CD4-positive, CD25-positive, alpha-beta regulatory T cell (primary cell): ENCODE results near the gene KIF19. TPM values are rescaled to one million over a fixed set of nuclear protein-coding genes. Genes with fewer than 3 reads are reported as not detected.
A peak's percentile ranks its signal among the peaks of the same experiment; 100 is the strongest.

Source experiments
- ATAC-seq, 2 donors: fragments of 150-1000 bp; cut with Tn5 transposase; one replicate each; pipeline ENCODE4 v1.10.0; 2021; ENCODE audit warnings: low read depth in 2 of 2, moderate number of reproducible peaks in 2 of 2, moderate library complexity in 1 of 2
- DNase-seq, 3 donors: peaks; one replicate each; pipeline versions ENCODE4 v3.0.0 to v3.0.0-alpha.2; 2012 to 2022; ENCODE audit warnings: mixed read lengths in 1 of 3
- H3K27ac ChIP-seq: one replicate; pipeline ENCODE4 v1.7.0; 2013; ENCODE audit warnings: mild to moderate bottlenecking, low read length; ENCODE audit not compliant: insufficient read depth, poor library complexity, severe bottlenecking
- H3K27me3 ChIP-seq: one replicate; pipeline ENCODE4 v1.7.0; 2013; ENCODE audit warnings: low read length; ENCODE audit not compliant: control insufficient read depth, insufficient read depth
- H3K36me3 ChIP-seq: one replicate; pipeline ENCODE4 v1.7.0; 2013; ENCODE audit warnings: mild to moderate bottlenecking, low read length, moderate library complexity; ENCODE audit not compliant: control insufficient read depth, insufficient read depth
- H3K4me1 ChIP-seq: 2 replicates; pipeline ENCODE4 v1.7.0; 2013; ENCODE audit warnings: mild to moderate bottlenecking, low read length; ENCODE audit not compliant: insufficient read depth, control insufficient read depth, poor library complexity, severe bottlenecking
- H3K4me3 ChIP-seq: one replicate; pipeline ENCODE4 v1.7.0; 2013; ENCODE audit warnings: low read depth, mild to moderate bottlenecking, low read length, moderate library complexity
- H3K9me3 ChIP-seq, 2 experiments: 1 replicate in 1 of 2; 2 replicates in 1 of 2; pipeline ENCODE4 v1.7.0; 2013; ENCODE audit warnings: low read length in 2 of 2, mild to moderate bottlenecking in 1 of 2, moderate library complexity in 1 of 2; ENCODE audit not compliant: control insufficient read depth in 2 of 2
- H3K27ac Mint-ChIP-seq, 3 donors: one replicate each; pipeline ENCODE4 v1.8.0; 2020 to 2022; ENCODE audit warnings: mild to moderate bottlenecking in 3 of 3, mixed read lengths in 3 of 3, moderate library complexity in 2 of 3
- H3K27me3 Mint-ChIP-seq: one replicate; pipeline ENCODE4 v1.8.0; 2022; ENCODE audit warnings: mild to moderate bottlenecking, mixed read lengths
- H3K36me3 Mint-ChIP-seq: one replicate; pipeline ENCODE4 v1.8.0; 2020; ENCODE audit warnings: mixed read lengths
- H3K4me1 Mint-ChIP-seq, 4 donors: one replicate each; pipeline ENCODE4 v1.8.0; 2020 to 2022; ENCODE audit warnings: mixed read lengths in 4 of 4, mild to moderate bottlenecking in 1 of 4
- H3K4me3 Mint-ChIP-seq, 4 donors: one replicate each; pipeline ENCODE4 v1.8.0; 2020 to 2022; ENCODE audit warnings: mild to moderate bottlenecking in 4 of 4, mixed read lengths in 4 of 4, moderate library complexity in 3 of 4
- H3K9me3 Mint-ChIP-seq, 7 donors: one replicate each; pipeline ENCODE4 v1.8.0; 2020 to 2022; ENCODE audit warnings: mixed read lengths in 7 of 7, mild to moderate bottlenecking in 3 of 7, moderate library complexity in 2 of 7
- polyA plus RNA-seq, 4 donors: library from polyadenylated mRNA; unstranded; fragments of 300-500 nt; fragmentation: Illumina TruSeq; gene quantifications; one replicate each; pipeline ENCODE4 v1.2.3, GENCODE V29; 2021
- total RNA-seq: library from RNA; stranded (reverse); gene quantifications from one replicate; pipeline ENCODE4 v1.2.3, GENCODE V29; 2022

Gene KIF19
- total and polyA plus RNA-seq, 5 donors from 2014 or later = 1.2 to 1.8 (median 1.4) TPM

DNA sequence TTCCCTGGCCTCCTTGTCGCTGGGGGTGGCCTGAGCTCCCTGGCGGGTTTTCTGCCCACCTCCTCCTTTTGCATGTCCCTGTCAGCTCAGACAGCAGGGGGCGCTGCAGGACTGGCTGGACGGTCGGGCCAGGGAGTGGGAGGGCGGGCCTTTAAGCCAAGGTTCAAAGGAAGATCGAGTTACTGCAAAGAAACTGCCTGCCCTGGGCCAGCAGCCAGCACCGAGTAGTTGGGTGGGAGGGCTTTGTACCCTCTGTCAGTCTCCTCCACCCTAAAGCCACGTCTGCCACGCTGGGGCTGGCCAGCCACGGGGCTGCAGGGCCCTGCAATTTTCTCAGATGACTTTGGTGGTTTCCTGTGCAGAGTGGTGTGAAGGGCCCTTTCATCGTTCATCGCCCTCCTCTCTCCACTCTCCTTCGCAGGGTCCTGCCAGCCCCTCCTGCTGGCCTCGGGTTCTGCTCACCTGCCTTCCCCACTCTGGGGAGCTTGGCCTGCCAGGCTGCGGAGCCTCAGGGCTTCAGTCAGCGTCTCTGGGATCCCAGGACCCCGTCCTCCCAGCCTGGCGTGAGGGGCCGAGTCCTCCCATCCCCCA lies 53.6 kb downstream of the KIF19 start:
- Histone ChIP-seq H3K27me3 (no peaks in the 10 kb centered on the region), H3K27ac (no peak overlapping the region), H3K4me1 (peaks cover 5% of the 10 kb centered on the region), H3K4me3 (no peak overlapping the region), H3K9me3 (no peaks in the 10 kb centered on the region), H3K36me3 (no peaks in the 10 kb centered on the region)
- Mint-ChIP-seq H3K27ac (no peak overlapping the region), H3K27me3 (peaks cover 9% of the 10 kb centered on the region), H3K9me3 (no peaks in the 10 kb centered on the region), H3K4me3 (no peak overlapping the region), H3K4me1 (peaks cover 0 to 5% (median 0%) of the 10 kb centered on the region in 4 donors), H3K36me3 (no peaks in the 10 kb centered on the region)
- ATAC-seq (peak; percentile 74 to 80), DNase-seq (peak; percentile 72 to 82 (median 76))

DNA sequence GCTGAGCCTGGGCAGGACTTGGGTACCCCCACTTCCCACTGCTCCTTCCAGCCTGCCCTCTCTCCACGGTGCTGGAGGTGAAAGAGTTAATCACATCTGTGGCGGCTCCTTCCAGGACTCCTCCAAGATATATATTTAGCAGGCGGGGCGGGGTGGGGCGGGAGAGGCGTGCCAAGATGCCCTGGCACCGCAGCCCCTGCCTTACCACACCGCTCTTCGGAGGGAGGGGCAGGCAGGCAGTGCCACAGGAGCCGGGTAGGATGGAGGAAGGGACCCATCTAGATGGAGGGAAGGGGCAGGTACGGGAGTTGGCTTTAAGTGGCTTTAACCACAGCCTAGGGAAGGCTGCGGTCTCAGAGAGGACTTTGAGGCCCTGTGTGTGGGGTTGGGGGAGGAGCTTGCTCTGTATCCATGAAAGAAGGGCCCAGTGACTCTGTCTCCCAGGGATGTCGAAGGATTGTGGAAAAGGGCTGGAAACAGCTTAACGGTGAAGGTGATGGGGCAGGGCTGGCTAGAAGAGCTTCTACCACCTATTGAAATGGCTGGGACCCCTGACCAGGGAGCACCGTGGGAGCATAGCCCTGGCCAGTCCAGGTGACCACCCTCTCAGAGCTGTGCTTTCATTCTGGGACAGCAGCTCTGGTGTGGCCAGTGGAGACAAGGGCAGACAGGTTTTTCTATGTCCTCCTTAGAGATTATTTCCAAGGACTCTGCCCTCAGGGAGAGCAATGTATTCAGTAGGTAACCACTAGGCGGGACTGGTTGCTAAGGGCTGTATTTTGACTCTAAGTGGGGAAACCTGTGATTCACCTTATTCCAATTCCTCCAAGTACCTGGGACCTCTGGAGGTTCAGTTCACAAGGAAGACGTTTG lies 54.3 kb downstream of the KIF19 start:
- H3K4me1 ChIP-seq = peaks cover 5% of the 10 kb centered on the region
- DNase-seq (no peak), ATAC-seq (no peak)
- H3K9me3 ChIP-seq = no peaks in the 10 kb centered on the region
- H3K4me1 Mint-ChIP-seq = peaks cover 0 to 5% (median 0%) of the 10 kb centered on the region in 4 donors
- H3K36me3 Mint-ChIP-seq = no peaks in the 10 kb centered on the region
- no peaks in the 10 kb centered on the region for H3K9me3 Mint-ChIP-seq
- no peak overlapping the region for H3K27ac ChIP-seq
- H3K4me3 Mint-ChIP-seq = no peak overlapping the region
- peaks cover 9% of the 10 kb centered on the region for H3K27me3 Mint-ChIP-seq
- no peak overlapping the region for H3K27ac Mint-ChIP-seq
- H3K36me3 ChIP-seq = no peaks in the 10 kb centered on the region
- no peaks in the 10 kb centered on the region for H3K27me3 ChIP-seq
- no peak overlapping the region for H3K4me3 ChIP-seq

DNA sequence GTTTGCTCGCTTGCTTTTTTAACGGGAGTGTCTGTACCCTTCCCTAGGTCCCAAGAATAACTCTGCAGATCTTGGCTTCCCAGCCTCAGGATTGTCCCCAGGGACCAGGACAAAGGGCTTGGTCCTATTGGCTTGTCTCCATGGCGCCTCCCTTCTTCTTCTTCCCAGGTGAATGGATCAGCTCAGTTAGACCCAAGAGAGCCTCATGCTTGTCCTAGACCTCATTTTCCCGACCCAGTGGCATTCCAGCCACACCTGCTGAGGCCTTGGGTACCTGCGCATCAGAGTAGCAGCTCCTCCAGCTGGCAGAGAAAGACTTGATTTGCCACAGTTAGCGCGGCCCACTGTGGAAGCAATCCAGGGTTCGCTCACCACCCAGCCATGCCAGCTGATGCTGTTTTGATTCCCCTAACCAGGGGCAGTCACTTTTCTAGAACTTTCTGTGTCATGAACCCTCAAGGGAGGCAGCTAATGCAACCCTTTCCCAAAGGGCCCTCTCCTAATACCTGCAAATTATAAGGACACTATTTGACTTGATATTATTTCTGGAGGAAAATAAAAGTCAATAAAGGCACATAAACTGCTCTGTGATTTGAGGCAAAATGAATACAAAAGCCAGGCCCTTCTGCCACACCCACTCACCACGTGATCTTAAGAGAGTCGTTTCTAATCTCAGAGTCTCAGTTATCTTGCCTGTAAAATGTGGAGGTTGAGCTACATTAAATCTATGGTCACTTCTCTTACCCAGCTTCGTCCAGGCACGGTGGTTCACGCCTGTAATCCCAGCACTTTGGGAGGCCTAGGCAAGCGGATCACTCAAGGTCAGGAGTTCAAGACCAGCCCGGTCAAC lies 55.2 kb downstream of the KIF19 start:
- Histone ChIP-seq H3K27ac (no peak overlapping the region), H3K4me3 (no peak overlapping the region), H3K4me1 (peaks cover 5% of the 10 kb centered on the region), H3K36me3 (no peaks in the 10 kb centered on the region), H3K9me3 (no peaks in the 10 kb centered on the region), H3K27me3 (no peaks in the 10 kb centered on the region)
- Mint-ChIP-seq H3K9me3 (no peaks in the 10 kb centered on the region), H3K36me3 (no peaks in the 10 kb centered on the region), H3K27ac (no peak overlapping the region), H3K4me1 (peaks cover 0 to 5% (median 0%) of the 10 kb centered on the region in 4 donors), H3K4me3 (no peak overlapping the region), H3K27me3 (peaks cover 9% of the 10 kb centered on the region)
- ATAC-seq = no peak
- DNase-seq = no peak

DNA sequence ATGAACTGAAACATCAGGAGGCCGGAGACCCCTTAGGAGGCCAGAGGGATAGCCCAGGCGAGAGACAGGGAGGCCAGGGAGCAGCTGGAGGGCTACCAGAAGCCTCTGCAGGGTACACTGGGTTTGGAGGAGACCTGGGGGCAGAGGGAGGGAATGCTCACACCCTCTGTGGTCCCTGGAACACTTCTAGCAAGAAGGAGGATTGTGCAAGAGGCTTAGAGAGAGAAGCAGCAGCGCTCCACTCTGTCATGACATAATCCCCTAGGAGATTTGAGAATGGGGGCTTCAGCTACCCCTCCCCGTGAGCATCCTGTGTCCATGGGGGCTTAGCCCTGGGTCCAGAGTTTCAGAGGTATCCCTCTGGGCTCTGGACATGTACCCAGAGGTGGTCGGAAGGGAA lies 57.1 kb downstream of the KIF19 start:
- Mint-ChIP-seq H3K27ac (no peak overlapping the region), H3K9me3 (no peaks in the 10 kb centered on the region), H3K4me1 (peaks cover 0 to 3% (median 0%) of the 10 kb centered on the region in 4 donors), H3K4me3 (no peak overlapping the region), H3K36me3 (no peaks in the 10 kb centered on the region), H3K27me3 (peaks cover 10% of the 10 kb centered on the region)
- H3K4me3 ChIP-seq = no peak overlapping the region
- no peaks in the 10 kb centered on the region for H3K9me3 ChIP-seq
- peaks cover 5% of the 10 kb centered on the region for H3K4me1 ChIP-seq
- no peak overlapping the region for H3K27ac ChIP-seq
- ATAC-seq (no peak), DNase-seq (no peak)
- no peaks in the 10 kb centered on the region for H3K36me3 ChIP-seq
- no peaks in the 10 kb centered on the region for H3K27me3 ChIP-seq

DNA sequence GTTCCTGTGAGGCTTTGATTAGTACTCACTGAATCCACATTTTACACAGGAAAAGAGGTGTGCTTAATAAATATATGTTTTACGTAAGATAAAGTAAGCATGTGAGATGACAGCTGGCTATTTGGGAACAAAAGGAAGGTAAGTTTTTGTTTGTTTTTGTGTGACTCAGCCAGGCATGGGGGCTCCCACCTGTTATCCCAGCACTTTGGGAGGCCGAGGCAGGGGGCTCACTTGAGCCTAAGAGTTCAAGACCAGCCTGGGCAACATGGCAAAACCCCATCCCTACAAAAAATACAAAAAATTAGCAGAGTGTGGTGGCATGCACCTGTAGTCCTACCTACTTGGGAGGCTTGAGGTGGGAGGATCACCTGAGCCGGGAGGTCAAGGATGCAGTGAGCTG lies 59.2 kb downstream of the KIF19 start:
- Histone ChIP-seq H3K27me3 (no peaks in the 10 kb centered on the region), H3K36me3 (no peaks in the 10 kb centered on the region), H3K4me1 (no peaks in the 10 kb centered on the region), H3K27ac (no peak overlapping the region), H3K4me3 (no peak overlapping the region), H3K9me3 (no peaks in the 10 kb centered on the region)
- Mint-ChIP-seq H3K9me3 (no peaks in the 10 kb centered on the region), H3K4me3 (no peak overlapping the region), H3K27me3 (peaks cover 7% of the 10 kb centered on the region), H3K27ac (no peak overlapping the region), H3K36me3 (no peaks in the 10 kb centered on the region), H3K4me1 (peaks cover 0 to 3% (median 0%) of the 10 kb centered on the region in 4 donors)
- DNase-seq = no peak
- ATAC-seq = no peak

DNA sequence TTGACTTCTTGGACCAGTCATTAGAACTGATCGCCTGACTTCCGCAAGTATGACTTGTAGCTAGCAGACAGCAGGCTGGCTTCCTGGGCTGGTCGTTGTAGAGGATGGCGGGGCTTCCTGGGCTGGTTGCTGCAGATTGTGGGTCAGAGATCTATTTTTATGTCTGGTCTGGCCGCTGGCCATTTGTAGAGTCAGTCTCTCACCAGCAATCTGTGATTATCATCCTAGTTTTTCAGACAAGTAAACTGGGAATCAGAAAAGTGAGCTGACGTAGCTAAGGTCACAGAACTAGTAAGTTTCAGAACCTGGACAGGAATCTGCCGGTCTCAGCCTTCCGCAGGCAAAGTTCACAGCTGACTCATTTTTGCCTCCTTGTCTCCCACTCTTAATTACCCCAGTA lies 60.4 kb downstream of the KIF19 start:
- no peak overlapping the region for H3K4me3 ChIP-seq
- Mint-ChIP-seq H3K9me3 (no peaks in the 10 kb centered on the region), H3K27me3 (peaks cover 14% of the 10 kb centered on the region), H3K36me3 (no peaks in the 10 kb centered on the region), H3K4me3 (no peak overlapping the region), H3K4me1 (no peaks in the 10 kb centered on the region), H3K27ac (no peak overlapping the region)
- no peak for DNase-seq
- H3K27me3 ChIP-seq = no peaks in the 10 kb centered on the region
- H3K9me3 ChIP-seq = no peaks in the 10 kb centered on the region
- H3K36me3 ChIP-seq = no peaks in the 10 kb centered on the region
- no peak for ATAC-seq
- no peaks in the 10 kb centered on the region for H3K4me1 ChIP-seq
- H3K27ac ChIP-seq = no peak overlapping the region

DNA sequence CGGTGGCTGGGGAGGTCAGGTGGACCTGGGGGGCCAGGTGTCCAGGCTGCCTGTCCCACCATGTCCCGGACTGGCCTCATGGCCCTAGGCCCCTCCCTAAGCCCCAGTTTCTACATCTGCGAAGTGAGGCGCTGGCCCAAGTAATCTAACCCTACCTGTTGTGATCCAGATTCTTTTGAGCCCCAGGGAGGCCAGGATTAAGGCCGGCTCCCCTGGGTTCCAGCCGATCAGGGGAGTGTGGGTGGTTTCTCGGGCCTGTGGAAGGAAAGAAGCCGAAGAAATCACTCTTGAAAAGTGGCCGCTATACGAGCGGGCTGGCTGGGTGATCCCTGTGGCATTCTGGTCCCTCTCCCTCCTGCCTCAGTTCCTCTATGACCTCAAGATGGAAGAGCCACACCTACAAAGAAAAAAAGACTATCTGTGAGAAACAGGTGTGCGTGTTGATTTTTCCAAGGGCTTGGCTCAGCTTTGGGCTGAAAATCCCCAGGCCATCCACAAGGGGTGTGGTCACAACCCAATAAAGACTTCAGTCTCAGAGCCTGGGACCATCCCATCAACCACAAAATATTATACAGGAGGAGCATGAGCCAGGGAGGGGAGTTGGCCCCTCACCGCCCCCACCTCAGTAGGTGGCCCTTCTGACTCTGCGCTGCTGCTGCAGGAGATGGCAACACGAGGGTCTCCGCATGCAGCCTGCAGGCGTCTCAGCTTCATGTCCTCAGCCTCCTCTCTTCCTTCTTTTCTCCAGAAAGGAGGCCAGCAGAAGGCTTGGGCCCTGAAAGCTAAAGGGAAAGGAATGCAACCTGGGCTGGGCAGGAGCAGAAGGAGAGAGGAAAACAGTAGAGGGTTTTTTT lies 61.6 kb downstream of the KIF19 start:
- H3K4me3 Mint-ChIP-seq = peak overlapping the region in 1 of 4 donors; percentile 51
- H3K36me3 Mint-ChIP-seq = no peaks in the 10 kb centered on the region
- H3K4me3 ChIP-seq = no peak overlapping the region
- H3K27ac Mint-ChIP-seq = no peak overlapping the region
- no peaks in the 10 kb centered on the region for H3K9me3 ChIP-seq
- H3K4me1 Mint-ChIP-seq = no peaks in the 10 kb centered on the region
- no peaks in the 10 kb centered on the region for H3K27me3 ChIP-seq
- no peaks in the 10 kb centered on the region for H3K4me1 ChIP-seq
- ATAC-seq = no peak
- H3K27me3 Mint-ChIP-seq = peaks cover 17% of the 10 kb centered on the region
- H3K27ac ChIP-seq = no peak overlapping the region
- H3K36me3 ChIP-seq = no peaks in the 10 kb centered on the region
- no peaks in the 10 kb centered on the region for H3K9me3 Mint-ChIP-seq
- DNase-seq = no peak
